CD4-positive, alpha-beta T cell treated with Interferon alpha-2 for 1 hour (primary cell): ENCODE results near the gene TMEM187.

ENCODE experiments used
- DNase-seq, 2 donors: peaks; one replicate each; pipeline ENCODE4 v3.0.0-alpha.2; 2020 to 2022

Gene TMEM187

GRCh38 chrX:153935326-153935851 lies 37.2 kb upstream of the TMEM187 start:
- no peak for DNase-seq

- DNase-seq = no peak
Measured at GRCh38 chrX:153937056-153937455, 35.5 kb upstream of the TMEM187 start.

- DNase-seq = no peak
Measured at GRCh38 chrX:153938226-153938786, 34.2 kb upstream of the TMEM187 start.

DNA sequence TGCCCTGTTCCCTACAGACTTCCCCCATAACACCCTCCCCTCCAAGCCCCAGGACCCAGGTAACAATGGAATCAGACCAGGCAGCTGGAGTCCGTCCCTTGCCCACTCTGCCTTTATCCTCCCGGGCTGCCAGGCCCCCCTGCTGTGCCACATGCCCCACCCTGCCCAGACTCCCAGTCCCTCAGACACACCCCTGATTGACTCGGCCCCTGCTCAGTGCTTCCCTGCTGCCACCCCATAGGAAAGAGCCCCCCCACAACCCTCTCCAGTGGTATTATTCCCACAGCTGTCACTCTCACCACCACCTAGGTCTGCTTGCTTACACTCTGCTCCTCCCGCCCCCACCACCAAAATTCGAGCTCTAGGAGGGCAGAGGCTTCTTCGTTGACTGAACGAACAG lies 33.0 kb upstream of the TMEM187 start:
- DNase-seq = no peak

GRCh38 chrX:153941336-153942252 lies 31.0 kb upstream of the TMEM187 start:
- no peak for DNase-seq

GRCh38 chrX:153944140-153944799 lies 28.3 kb upstream of the TMEM187 start, which contains the start of gene RENBP:
Gene RENBP, minus strand, starts transcription at chrX:153944643. Its CDS starts 33 bp downstream, at chrX:153944610.
- peak; percentile 43 to 48 for DNase-seq

- DNase-seq = no peak
Measured at GRCh38 chrX:153944800-153945150, 27.8 kb upstream of the TMEM187 start.

- DNase-seq = no peak
Measured at GRCh38 chrX:153945956-153946943, 26.3 kb upstream of the TMEM187 start.

DNA sequence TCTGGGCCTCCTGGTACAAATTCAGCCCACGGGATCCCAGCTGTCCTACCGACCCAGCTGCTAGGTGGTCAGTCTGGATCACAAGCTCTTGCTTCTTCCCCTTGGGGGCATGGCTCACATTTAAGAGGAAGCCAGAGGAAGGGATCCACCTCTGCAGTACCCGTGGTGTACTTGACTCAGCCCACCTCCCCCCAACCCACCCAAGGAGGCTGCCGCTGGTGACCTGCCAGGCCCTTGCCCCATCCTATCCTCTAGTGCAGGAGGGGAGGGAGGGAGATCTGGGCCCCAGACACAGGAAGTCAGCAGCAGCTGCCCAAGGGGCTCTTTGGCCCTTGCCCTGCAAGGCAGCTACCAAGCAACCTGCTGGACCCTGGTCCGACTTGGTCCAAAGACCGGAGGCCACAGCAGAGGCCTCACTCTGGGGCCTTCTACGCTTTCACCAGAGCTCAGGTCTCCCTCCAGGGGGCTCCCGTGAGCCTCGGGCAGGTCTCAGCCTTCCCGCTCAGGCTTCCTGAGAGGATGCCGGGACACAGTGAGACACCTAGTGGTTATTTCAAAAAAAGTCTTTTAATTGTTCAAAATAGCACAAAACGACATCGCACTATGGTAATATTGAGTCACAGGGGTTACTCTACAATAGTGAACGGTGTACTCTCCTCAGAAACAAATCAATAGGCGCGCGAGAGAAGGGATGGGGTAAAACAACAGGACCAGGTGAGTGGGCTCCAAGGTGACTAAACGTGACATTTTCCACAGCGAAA lies 25.4 kb upstream of the TMEM187 start:
- peak; percentile 82 to 84 for DNase-seq

- no peak for DNase-seq
Measured at GRCh38 chrX:153948002-153948466, 24.5 kb upstream of the TMEM187 start.

GRCh38 chrX:153948847-153949805 lies 23.4 kb upstream of the TMEM187 start:
- no peak for DNase-seq

DNA sequence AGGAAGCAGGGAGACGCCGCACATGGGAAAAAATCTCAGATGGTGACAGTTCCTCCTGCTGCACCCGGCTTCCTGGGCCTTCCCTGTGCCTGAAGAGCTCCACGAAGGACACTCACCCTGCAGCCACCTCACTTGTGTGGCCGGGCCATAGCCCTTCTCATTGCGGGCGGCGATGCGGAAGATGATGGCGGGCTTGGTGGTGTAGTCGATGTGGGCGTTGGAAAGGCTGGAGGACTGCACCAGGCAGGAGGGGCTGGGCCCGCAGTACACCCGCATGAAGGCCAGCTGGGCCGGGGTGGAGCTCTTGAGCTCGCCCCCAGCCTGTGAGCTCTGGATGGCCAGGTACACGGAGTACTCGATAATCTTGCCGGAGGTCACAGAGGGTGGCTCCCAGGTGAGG lies 22.4 kb upstream of the TMEM187 start:
- DNase-seq = no peak

- no peak for DNase-seq
Measured at GRCh38 chrX:153951683-153952372, 20.7 kb upstream of the TMEM187 start.

DNA sequence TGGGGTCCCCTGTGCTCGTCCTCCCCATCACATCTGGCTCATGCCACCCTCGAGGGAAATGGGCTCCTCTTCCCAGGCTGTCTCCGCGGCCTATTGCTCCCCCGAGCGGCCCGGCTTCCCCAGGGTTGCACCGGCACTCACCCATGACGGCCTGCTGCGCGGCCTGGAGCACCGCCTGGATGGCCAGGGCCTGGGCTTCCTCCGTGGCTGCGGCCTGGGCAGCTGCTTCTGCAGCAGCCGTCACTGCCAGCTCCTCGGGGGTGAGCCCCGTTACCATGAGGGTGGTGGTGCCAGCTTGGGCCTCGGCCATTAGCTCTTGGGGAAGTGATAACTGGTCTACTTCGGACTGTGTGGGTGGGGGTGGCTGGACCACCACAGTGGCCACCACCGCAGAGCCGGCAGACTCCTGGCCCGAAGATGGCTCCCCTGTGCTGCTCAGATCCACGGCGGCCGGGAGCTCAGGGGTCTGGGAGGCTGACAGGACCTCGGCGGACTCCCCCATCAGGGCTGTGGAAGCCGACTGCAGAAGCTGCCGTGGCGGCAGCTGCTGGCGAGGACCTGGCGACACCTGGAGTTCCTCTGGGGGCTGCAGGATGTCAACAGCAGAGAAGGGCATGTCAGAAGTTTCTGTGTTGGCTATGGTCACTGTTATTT lies 20.1 kb upstream of the TMEM187 start:
- no peak for DNase-seq

DNA sequence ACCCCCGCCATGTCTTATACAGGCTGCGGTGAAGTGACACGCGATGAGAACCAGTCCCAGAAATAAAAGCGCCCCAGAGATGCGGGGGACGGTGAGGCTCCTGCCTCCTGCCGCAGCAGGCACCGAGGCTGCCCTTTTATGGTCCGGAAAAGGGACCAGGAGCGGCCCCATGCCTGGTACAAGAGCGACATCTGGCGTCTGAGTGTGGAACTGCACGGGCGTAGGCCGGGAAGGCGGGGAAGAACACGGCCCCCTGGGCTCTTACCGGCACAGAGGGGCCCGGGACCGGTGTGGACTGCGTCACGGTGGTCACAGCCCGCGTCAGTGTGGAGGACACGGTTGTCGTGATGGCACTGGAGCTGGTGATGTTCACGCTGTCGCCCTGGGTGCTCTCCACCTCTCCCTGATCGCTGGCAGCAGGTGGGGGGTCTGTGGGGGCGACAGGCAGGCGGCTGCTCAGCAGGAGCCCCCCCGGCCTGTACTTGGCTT lies 19.2 kb upstream of the TMEM187 start:
- peak; percentile 76 to 83 for DNase-seq

DNA sequence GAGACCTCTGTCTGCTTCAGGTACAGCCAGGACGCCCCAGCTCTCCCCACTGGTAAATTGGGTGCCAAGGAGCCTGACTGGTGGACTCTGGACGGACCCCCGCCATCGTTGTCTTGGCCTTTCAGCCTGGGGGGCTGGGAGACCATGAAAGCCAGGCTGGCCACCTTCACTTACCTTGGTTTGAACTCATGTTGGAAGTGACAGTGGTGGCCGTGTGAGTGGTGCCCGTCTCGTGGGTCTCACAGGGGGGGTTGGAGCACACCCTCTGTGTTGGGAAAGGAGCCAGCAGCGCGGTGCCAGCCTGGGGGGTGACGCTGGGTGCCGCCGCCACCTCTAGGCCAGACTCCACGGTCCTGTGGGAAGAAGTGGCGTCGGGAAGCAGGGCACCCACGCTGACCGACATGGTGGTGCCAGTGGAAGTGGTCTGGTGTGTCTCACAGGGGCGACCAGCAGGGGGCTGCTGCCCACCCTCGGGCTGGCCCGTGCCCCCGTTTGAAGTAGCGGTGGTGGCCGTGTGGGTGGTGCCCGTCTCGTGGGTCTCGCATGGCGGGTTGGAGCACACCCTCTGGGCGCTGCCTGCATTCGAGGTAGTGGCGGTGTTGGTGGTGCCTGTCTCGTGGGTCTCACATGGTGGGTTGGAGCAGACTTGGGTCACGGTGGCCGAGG lies 18.5 kb upstream of the TMEM187 start:
- DNase-seq = no peak

DNA sequence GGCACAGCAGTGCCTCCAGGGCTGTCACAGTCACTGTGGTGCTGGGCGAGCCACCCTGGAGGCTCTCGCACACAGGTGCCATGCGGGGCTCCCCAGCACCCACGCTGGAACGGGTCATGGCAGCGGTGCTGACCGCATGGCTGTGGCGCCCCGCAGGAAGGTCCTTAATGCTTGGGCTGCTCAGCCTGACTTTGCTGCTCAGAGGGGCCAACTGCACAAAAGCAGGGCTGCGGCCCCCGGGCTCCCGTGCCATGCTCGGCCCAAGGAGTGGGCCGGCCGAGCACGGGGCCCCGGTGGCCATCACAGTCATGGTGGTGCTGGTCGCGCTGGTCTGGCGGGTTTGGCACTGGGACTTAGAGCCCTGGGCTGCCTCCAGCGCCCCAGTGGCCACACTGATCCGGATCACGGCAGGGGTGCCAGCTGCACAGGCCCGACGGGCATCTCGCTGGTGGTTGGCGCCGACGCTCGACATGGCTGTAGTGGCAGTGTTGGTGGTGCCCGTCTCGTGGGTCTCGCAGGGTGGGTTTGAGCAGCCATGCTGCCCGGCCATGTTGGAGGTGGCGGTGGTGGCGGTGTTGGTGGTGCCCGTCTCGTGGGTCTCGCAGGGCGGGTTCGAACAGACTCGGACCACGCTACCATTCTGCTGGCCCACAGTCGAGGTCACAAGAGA lies 17.9 kb upstream of the TMEM187 start:
- no peak for DNase-seq
